GM21528 (cell line): ENCODE results near the gene CARS2.
"Not testable (repeated sequence)": the region's sequence is repeated elsewhere in the genome, so short reads cannot be mapped to it uniquely, and the experiment has no call there.

Source experiments
- ATAC-seq: cut with Tn5 transposase; IDR thresholded peaks from one replicate; pipeline ENCODE4 v1.9.1; 2021; ENCODE audit warnings: mild to moderate bottlenecking, moderate library complexity; ENCODE audit not compliant: unreplicated experiment, low FRiP score

CARS2 gene

DNA sequence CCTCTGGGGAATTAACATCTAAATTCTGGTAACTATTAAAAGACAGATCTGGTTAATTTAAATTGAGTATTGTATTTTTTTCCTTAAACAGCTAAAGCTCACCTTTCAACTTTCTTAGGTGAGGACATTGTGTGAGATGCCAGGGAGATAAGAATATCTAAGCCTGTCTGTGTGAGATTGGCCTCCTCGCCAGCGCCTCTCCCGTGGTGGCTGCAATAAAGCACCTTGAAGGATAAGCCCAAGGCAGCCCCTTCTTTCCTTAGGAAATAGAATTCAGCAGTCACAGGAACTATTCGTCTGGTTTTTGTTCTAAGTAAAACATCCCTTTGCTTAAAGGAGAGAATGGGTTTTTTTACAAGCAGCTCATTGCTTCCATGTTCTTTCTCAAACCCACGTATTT lies 66.0 kb downstream of the CARS2 start:
- no peak for ATAC-seq

DNA sequence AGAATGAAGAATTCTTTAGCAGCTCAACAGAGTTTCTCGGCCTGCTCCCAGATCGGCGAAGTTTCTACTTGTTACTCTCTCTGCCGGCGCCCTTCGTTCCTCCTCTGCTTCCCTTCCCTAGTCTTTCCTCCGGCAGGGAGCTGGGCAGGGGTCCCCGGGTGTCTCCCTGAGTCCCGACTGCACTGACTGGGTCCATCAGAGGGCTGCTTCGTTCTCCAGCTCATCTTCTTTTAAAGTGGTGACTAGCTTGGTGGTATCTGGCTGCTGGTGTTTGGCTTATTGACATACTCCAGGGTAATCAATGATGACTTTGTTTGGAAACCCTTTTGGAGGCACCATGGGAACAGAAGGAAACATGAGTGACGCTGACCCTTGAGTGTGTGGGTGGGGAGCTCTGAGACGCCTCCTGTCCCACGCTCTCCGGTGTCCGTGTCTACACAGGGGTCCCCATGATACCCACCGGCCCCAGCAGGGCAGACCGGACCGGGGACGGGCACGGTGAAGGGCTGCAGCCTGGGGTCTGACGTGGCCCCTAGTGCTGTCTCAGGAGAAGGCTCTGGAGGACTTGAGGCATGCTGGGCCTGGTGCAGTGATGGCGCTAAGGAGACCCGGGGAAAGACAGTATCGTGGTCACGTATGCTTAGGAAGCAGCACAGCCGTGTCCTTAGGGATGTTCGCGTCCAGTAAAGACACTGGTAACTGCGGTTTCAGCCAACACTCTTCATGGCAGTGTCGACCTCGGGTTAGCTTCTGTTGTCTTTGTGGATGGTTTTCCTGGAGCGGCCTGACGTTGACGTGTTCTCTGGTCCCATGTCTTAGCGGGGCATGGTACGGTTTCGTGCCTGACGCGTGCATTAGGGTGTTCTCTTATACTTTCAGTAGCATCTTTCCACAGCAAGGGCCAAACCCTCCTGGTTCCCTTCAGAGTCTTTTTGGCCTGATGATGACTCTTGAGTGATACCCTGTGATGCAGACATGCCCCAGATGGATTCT lies 66.8 kb downstream of the CARS2 start:
- ATAC-seq, result no peak

DNA sequence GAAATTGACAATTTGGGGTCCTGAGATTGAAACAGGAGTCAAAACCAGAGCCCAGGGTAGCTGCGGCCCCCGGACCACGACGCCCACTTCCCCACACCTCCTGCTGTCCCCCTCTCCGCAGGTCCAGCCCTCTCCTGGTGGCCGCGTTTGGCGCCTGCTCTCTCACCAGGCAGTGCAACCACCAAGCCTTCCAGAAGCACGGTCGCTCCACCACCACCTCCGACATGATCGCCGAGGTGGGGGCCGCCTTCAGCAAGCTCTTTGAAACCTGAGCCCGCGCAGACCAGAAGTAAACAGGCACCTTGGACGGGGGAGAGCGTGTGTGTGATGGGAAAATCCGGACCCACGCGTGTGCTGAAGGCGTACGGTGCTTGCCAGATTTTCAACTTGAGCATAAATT lies 67.7 kb downstream of the CARS2 start:
- no peak for ATAC-seq

GRCh38 chr13:110637747-110638146 lies 68.2 kb downstream of the CARS2 start:
- ATAC-seq, result no peak

GRCh38 chr13:110637275-110637674 lies 68.6 kb downstream of the CARS2 start:
- ATAC-seq, result no peak

- no peak for ATAC-seq
Observed at GRCh38 chr13:110636701-110637201, 69.2 kb downstream of the CARS2 start.

- no peak for ATAC-seq
Observed at GRCh38 chr13:110636053-110636475, 69.9 kb downstream of the CARS2 start.

- no peak for ATAC-seq
Observed at GRCh38 chr13:110635405-110636002, 70.4 kb downstream of the CARS2 start.

GRCh38 chr13:110634558-110634957 lies 71.4 kb downstream of the CARS2 start:
- no peak for ATAC-seq

DNA sequence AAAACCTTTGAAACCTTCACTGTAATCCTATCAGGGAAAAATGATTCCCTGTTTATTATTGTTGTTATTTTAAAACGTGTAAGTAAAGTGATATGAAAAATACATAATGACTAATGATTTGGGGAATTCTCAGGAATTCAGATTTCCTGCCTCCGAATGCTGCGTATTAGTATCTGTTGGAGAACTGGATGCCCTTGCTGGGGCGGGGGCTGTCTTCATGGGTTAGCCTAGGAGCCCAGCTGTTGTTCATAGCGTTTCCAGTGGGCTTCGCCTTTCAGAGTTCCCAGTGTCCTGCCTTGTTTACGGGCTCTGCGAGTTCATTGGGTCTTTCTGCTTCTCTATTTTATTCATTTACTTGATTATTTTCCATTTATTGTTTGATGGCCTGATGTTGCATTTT lies 72.1 kb downstream of the CARS2 start:
- no peak for ATAC-seq

DNA sequence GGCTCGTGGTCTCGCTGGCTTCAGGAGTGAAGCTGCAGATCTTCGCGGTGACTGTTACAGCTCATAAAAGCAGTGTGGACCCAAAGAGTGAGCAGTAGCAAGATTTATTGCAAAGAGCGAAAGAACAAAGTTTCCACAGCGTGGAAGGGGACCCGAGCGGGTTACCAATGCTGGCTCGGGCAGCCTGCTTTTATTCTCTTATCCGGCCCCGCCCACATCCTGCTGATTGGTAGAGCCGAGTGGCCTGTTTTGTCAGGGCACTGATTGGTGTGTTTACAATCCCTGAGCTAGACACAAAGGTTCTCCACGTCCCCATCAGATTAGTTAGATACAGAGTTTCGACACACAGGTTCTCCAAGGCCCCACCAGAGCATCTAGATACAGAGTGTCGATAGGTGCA lies 73.7 kb downstream of the CARS2 start:
- not testable (repeated sequence) for ATAC-seq

- ATAC-seq, result no peak
Observed at GRCh38 chr13:110630566-110631119, 75.3 kb downstream of the CARS2 start.

DNA sequence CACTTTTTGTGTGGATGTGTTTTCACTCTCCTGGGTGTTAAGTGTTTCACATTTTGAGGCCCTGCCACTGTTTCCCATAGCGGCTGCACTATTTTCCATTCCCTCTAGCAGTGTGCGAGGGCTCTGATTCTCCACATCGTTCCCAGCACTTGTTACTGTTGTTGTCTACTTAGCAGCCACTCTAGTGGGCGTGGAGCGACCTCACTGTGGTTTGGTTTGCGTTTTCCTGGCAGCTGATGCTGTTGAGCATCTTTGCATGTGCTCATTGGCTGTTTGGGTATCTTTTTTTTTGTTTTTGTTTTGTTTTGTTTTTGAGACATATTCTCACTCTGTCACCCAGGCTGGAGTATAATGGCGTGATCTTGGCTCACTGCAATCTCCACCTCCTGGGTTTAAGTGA lies 76.2 kb downstream of the CARS2 start:
- ATAC-seq, result no peak

DNA sequence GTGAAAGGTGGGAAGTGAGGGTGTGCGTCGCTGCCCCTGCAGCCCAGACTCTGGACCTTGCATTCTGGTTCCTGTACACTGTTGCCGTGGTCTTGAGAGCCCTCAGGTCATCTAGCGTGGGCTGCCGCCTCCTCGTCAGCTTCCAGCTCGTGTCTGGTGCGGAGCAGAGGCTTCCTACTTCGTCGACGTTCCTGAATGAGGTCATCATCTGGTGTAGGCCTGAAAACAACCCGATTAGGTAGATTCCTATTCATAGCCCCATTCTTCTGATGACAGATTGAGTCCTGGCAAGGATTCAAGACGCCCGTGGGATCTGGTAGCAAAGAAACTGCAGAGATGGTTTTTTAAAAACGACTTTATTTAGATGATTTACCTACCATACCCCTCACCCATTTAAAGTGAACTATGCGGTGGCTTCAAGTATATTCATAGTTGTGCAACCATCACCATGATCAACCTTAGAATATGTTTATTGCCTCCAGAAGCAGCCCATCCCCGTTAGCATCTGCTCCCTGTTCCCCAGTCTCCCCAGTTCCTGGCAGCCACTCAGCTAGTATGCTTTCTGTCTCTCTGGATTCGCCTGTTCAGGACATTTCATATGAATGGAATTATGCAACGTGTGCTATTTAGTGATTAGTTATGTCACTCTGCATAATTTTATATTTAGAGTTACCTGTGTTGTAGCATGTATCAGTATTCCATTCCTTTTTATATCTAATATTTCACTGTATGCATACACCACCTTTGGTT lies 76.8 kb downstream of the CARS2 start:
- no peak for ATAC-seq

DNA sequence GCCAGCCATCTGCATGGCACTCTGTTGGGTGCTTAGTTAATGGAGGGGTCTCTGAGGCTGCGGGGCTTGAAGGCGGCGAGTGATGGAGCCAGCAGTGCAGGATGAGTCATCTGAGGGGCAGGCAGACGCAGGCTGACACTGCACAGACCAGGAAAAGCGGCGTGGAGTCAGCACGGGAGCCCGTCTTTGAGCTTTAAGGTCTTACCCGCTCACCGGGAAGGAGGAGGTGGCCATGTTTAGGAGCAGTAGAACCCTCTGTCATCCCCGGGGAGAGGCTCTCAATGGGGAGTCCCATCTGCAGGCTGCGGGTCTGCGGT lies 77.5 kb downstream of the CARS2 start:
- ATAC-seq, result no peak

DNA sequence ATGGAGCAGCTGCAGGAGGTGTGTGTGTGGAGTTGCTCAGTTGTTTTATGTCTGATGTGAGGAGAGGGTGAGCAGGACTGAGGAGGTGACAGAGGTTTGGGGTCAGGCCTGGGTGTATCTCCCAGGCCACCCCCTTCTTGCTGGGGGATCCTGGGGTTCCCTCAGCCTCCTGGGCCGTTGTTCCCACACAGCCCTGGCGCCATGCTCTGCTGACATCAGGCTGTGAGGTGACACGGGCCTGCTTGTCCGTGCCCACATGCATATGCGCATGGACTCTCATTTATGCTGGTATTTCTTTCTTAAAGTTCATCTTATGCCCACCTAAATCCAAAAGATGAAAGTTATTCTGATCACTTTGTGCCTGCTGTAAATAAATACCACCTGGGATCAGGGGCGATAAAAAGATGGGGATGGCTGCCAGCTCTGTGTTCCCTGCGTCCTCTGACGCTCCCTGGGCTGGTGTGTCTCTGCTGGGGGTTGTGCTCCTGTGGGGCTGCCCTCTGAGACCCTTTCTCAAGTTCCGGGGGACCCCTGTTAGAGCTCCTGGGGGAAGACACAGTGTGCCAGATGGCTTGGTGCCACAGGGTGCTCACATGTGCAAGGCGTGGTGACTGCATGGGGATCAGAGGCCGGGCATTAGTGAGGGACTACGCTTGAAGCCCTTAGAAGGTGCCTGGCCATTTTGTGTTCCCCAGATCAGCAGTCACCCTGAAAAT lies 78.0 kb downstream of the CARS2 start:
- no peak for ATAC-seq

GRCh38 chr13:110627351-110627750 lies 78.6 kb downstream of the CARS2 start:
- ATAC-seq, result no peak

DNA sequence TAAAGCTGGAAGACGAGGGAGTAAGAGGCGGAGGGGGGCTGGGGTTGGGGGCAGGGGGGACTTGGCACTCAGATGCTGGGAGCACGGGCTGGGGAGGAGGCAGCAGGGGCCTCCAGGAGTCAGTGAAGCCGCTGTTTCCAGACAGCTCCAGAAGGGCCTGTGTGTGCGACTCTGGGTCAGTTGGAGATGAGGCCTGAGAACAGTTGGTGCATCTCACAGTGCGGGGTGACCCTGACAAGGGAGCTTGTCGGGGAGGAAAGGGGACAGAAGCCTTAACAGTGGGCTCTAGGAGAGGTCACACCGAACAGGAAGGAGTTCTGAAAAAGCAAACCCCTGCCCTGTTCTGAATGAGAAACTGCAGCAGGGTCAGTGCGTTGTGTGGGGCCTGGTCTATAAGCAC lies 79.4 kb downstream of the CARS2 start:
- no peak for ATAC-seq

DNA sequence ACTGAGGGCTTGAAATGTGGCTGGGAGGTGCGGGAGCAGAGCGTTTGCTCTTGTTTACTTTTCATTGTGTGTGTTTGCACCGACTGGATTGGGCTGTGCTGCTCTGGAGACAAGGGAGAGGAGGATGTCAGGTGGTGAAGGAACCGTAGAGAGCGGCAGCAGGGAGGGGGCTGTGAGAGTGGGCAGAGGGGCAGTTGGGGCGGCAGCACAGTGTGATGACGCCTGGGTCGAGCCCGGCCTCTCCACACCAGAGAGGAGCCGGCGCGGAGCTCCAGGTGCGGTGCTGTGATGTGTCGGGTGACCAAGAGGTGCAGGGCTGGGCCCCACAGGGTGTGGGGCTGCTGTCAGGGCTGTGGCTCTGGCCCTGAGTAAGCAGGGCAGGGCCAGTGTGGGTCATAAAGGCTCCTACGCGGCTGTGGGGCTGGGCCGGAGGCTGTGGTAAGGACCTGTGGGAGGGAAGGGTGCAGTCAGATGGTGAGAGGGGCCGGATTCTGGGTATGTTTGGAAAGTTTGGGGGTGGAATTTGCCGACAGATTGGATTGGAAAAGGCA lies 80.1 kb downstream of the CARS2 start:
- no peak for ATAC-seq
